A549 (cell line): ENCODE measurements around the gene KDM5C. TPM values are rescaled to one million over a fixed set of nuclear protein-coding genes. Genes with fewer than 3 reads are reported as not detected.

ENCODE experiments used
- ATAC-seq, 2 experiments: fragments of 200-7000 bp in 1 of 2; fragments of >200 bp in 1 of 2; cut with Nextera tagmentation in 1 of 2; cut with Tn5 transposase in 1 of 2; 3 replicates each; pipeline versions ENCODE4 v1.8.0 to v1.9.1; 2018 to 2020; ENCODE audit warnings: mild to moderate bottlenecking in 1 of 2, moderate library complexity in 1 of 2
- CTCF ChIA-PET: fragments of 300-600 bp; sonication (Branson Sonifier 250); formaldehyde crosslinking; extraction: SDS; loops from one replicate; lab custom pipeline; 2021; ENCODE audit warnings: antibody characterized with exemption, inconsistent platforms; lab: Yijun Ruan, JAX
- POLR2A ChIA-PET: fragments of 350-600 bp; formaldehyde crosslinking; extraction: SDS; loops from one replicate; lab custom pipeline; 2021; ENCODE audit warnings: antibody characterized with exemption, inconsistent platforms; lab: Yijun Ruan, JAX
- DNase-seq, 2 experiments: peaks; one replicate each; pipeline versions ENCODE4 v3.0.0 to v3.0.0-alpha.2; 2011 to 2016; ENCODE audit warnings: low read depth in 1 of 2, low spot score in 1 of 2
- FAIRE-seq: peaks from 2 replicates; lab custom pipeline; 2011; peaks lifted over from hg19 to GRCh38; lab: Jason Lieb, UNC
- H3K27ac ChIP-seq, 2 experiments: fragments of >200 bp; sonication (Bioruptor Twin); formaldehyde crosslinking; 3 replicates each; pipeline ENCODE4 v1.5.1; 2016 to 2017
- H3K4me1 ChIP-seq: fragments of >200 bp; sonication (Bioruptor Twin); formaldehyde crosslinking; 3 replicates; pipeline ENCODE4 v1.6.1; 2016
- H3K4me2 ChIP-seq: fragments of >200 bp; sonication (Bioruptor Twin); formaldehyde crosslinking; 3 replicates; pipeline ENCODE4 v1.6.1; 2016
- H3K4me3 ChIP-seq: fragments of >200 bp; sonication (Bioruptor Twin); formaldehyde crosslinking; 3 replicates; pipeline ENCODE4 v1.5.1; 2016
- H3K9me3 ChIP-seq: fragments of >200 bp; sonication (Bioruptor Twin); formaldehyde crosslinking; 3 replicates; pipeline ENCODE4 v1.6.1; 2016
- BHLHE40 ChIP-seq: IDR thresholded peaks from 2 replicates; pipeline ENCODE4 v1.6.1; 2012; ENCODE audit warnings: low read depth, low read length, inconsistent platforms
- EHMT2 ChIP-seq: fragments of 200-600 bp; sonication (generic); IDR thresholded peaks from 2 replicates; pipeline ENCODE4 v1.6.1; 2016; ENCODE audit warnings: antibody characterized with exemption, low read depth, mild to moderate bottlenecking, moderate library complexity
- EP300 ChIP-seq, 2 experiments: fragments of >200 bp; sonication (Bioruptor Twin); formaldehyde crosslinking; IDR thresholded peaks; 2 replicates in 1 of 2; 3 replicates in 1 of 2; pipeline ENCODE4 v1.6.1; 2016 to 2017
- FOSL2 ChIP-seq, 2 experiments: fragments of 450-650 bp in 1 of 2; fragments of >200 bp in 1 of 2; sonication (Bioruptor Twin) in 1 of 2; formaldehyde crosslinking; IDR thresholded peaks; 2 replicates each; pipeline versions ENCODE4 v1.5.0 to v1.6.1; 2016 to 2020; ENCODE audit warnings: mild to moderate bottlenecking in 1 of 2, moderate library complexity in 1 of 2
- HEYL ChIP-seq: fragments of 250-450 bp; sonication (Bioruptor Pico); IDR thresholded peaks from 2 replicates; pipeline ENCODE4 v1.8.0; 2021; ENCODE audit warnings: mild to moderate bottlenecking, moderate library complexity
- HOXA7 ChIP-seq: fragments of 250-450 bp; sonication (Bioruptor Pico); IDR thresholded peaks from 2 replicates; pipeline ENCODE4 v1.5.0; 2020; ENCODE audit warnings: mild to moderate bottlenecking, moderate library complexity
- HOXB13 ChIP-seq: fragments of 250-450 bp; sonication (Bioruptor Pico); IDR thresholded peaks from 2 replicates; pipeline ENCODE4 v1.5.0; 2020; ENCODE audit warnings: low read depth, mild to moderate bottlenecking, moderate library complexity
- JUN ChIP-seq, 2 experiments: fragments of >200 bp; sonication (Bioruptor Twin); formaldehyde crosslinking; IDR thresholded peaks; 2 replicates in 1 of 2; 3 replicates in 1 of 2; pipeline ENCODE4 v1.6.1; 2016 to 2017
- KDM1A ChIP-seq: fragments of 200-600 bp; sonication (generic); IDR thresholded peaks from 2 replicates; pipeline ENCODE4 v1.6.1; 2016; ENCODE audit warnings: low read depth, mild to moderate bottlenecking
- MAFK ChIP-seq: fragments of 450-650 bp; IDR thresholded peaks from 2 replicates; pipeline ENCODE4 v1.6.1; 2014; ENCODE audit not compliant: partially characterized antibody
- MAX ChIP-seq: IDR thresholded peaks from 2 replicates; pipeline ENCODE4 v1.6.1; 2012
- MYC ChIP-seq: IDR thresholded peaks from 2 replicates; pipeline ENCODE4 v1.6.1; 2012; ENCODE audit warnings: mild to moderate bottlenecking, inconsistent platforms, low read length, improper control_type of control experiment, borderline replicate concordance
- NPAS2 ChIP-seq: fragments of 250-450 bp; sonication (Bioruptor Pico); IDR thresholded peaks from 2 replicates; pipeline ENCODE4 v1.8.0; 2022; ENCODE audit warnings: mild to moderate bottlenecking, moderate library complexity, borderline replicate concordance
- PBX3 ChIP-seq: IDR thresholded peaks from 2 replicates; pipeline ENCODE4 v1.6.1; 2012
- PHF8 ChIP-seq: fragments of 200-600 bp; sonication (generic); IDR thresholded peaks from 2 replicates; pipeline ENCODE4 v1.6.1; 2016; ENCODE audit warnings: low read depth, mild to moderate bottlenecking, antibody characterized with exemption, moderate library complexity, borderline replicate concordance
- RARB ChIP-seq: fragments of 250-450 bp; sonication (Bioruptor Pico); IDR thresholded peaks from 2 replicates; pipeline ENCODE4 v1.8.0; 2021; ENCODE audit warnings: mild to moderate bottlenecking, moderate library complexity
- TP53 ChIP-seq: fragments of 250-450 bp; sonication (Bioruptor Pico); IDR thresholded peaks from 2 replicates; pipeline ENCODE4 v1.5.0; 2021; ENCODE audit warnings: mild to moderate bottlenecking, moderate library complexity
- ZFP36 ChIP-seq: fragments of 450-650 bp; IDR thresholded peaks from 2 replicates; pipeline ENCODE4 v1.6.1; 2014; ENCODE audit warnings: borderline replicate concordance; ENCODE audit not compliant: partially characterized antibody
- WGBS: methylation state at CpG from one replicate; pipeline ENCODE4 v1.1.6; 2017; ENCODE audit errors: missing lambda C conversion rate; 5-methylcytosine and 5-hydroxymethylcytosine counted together
- polyA plus RNA-seq, 4 experiments: library from polyadenylated mRNA; depleted of rRNA in 3 of 4; stranded (reverse); fragments of >200 nt; fragmentation: RNase III in 1 of 4; extraction: RNeasy Plus Mini Kit Qiagen cat#74134 plus additional on column Dnase treatment in 1 of 4; gene quantifications; 2 replicates in 3 of 4; 3 replicates in 1 of 4; pipeline ENCODE4 v1.2.3, GENCODE V29; 2011 to 2017
- TF ChIP-seq, protein P1 (sequence below): fragments of >200 bp; sonication (Bioruptor Twin); formaldehyde crosslinking; IDR thresholded peaks from 3 replicates; pipeline ENCODE4 v1.6.1; 2016

The KDM5C gene
- polyA plus RNA-seq, 2 of the 4 experiments (the other 2 are of a cell fraction): 46.5 to 66.8 TPM

DNA sequence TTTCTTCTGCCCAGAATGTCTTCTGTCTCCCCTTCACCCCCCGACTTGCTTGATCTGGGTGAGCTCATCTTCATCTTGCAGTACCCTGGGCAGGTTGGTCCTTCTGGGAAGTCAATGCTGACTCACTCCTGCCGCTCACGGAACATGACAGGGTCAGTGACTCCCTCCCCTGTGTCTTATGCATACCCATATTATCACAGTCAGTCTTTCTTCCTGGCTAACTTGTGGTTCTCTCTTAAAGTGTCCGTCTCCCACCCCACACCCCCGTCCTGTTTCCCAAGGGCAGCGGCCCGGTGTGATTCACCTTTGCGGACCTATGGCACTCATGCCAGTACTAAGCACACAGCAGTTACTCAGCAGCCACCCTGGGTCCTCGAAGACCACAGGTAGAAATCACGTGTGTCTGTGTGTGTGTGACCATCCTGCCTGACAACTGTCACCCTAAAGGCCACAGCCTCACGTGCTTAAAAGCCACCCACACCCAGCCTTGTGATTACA lies 38.6 kb upstream of the KDM5C start (continued):
- TF ChIP-seq MAFK: peak; percentile 70

DNA sequence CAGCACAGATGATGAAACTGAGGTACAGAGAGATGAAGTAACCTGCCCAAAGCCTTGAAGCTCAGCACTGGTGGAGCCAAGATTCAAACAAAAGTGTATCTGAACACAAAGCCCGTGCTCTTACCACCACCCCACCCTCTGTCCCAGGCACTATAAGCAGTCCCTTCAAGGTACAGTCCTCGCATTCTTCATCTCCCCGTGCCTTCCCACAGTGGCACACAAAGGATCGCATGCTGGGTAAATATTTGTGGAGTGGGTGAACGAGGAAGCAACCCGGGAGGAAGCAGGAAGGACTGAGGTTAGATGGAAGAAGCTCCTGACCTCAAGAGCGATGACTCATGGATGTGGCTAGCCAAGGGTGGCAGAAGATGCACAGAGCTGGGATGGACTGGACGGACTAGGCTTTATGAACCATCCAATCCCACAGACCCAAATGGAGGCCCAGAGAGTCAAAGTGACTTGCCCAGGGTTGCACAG lies 37.9 kb upstream of the KDM5C start:
- WGBS: under 1% methylated on average over 8 of the region's 8 CpGs
- CTCF ChIA-PET: interaction anchor here (0.6 to 2.7 kb wide), 10 partner anchors 10 to 1884 kb away, joined by 3 to 13 read pairs (median 4); no protein-coding TSS in a partner anchor

DNA sequence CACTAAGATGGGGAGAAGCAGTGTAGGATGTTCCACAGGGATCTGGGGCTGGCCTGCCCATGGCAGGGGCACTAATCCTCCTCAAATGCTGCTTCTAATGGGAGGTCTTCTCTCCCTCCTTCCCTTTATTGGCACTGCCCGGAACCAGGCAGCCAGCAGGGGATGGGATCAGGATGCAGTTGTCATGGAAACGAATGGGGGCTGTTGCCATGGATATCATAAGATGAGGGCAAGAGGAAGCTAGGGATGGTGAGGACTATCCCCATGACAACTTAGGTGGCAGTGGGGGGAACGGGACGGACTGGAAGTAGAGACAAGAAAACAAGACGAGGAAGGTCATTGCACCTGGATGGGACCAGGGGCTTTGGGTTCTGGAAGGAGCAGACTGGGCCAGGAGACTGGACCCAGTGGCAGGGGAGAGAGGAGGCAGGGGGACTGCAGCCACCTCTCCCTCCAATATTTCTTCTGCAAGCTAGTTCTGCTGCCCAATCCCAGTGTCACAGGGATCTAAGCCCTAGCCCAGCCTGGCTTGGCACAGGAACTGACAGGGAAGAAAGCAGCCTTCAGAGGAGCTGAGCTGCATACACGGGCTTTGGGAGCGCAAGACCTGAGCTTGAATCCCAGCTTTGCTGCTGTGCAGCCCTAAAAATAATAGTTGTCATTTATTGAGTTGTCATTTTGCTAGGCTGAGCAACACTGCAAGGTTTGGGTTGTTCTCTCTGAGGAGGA lies 37.3 kb upstream of the KDM5C start:
- TF ChIP-seq MYC (no peak), BHLHE40 (no peak), HOXA7 (CRISPR knock-in tag) (no peak)
- ChIA-PET CTCF (interaction anchor here (0.6 to 2.7 kb wide), 10 partner anchors 11 to 1885 kb away, joined by 3 to 13 read pairs (median 4); no protein-coding TSS in a partner anchor), POLR2A (interaction anchor here (0.7 to 1.3 kb wide), 2 partner anchors 13 to 37 kb away, joined by 3 to 8 read pairs; partner anchors contain the start of gene KDM5C)
- FAIRE-seq (peak; percentile 93), ATAC-seq (peak in 1 of 2 experiments; percentile 7; a peak in 3 of 6 replicates), DNase-seq (no peak)
- WGBS: 81% methylated on average over 6 of the region's 7 CpGs
- peaks cover 65% of the 10 kb centered on the region for H3K4me1 ChIP-seq
- H3K9me3 ChIP-seq: no peaks in the 10 kb centered on the region
- peak overlapping the region; percentile 98 for H3K4me2 ChIP-seq
- H3K4me3 ChIP-seq: no peak overlapping the region
- H3K27ac ChIP-seq: peak overlapping the region; percentile 92 to 99

More for the DNA sequence above, 37.9 kb upstream of the KDM5C start:
- H3K4me1 ChIP-seq: peaks cover 71% of the 10 kb centered on the region
- TF ChIP-seq PHF8 (no peak), PBX3 (no peak), EP300 (IDR thresholded peaks at IDR 0.05) (peak in 1 of 2 experiments; percentile 16; a peak in 1 of 5 replicates), EHMT2 (no peak), NPAS2 (CRISPR knock-in tag) (no peak), TP53 (CRISPR knock-in tag) (no peak), JUN (IDR thresholded peaks at IDR 0.05) (no peak), RARB (CRISPR knock-in tag) (no peak), HEYL (no peak), HOXB13 (CRISPR knock-in tag) (no peak), FOSL2 (IDR thresholded peaks at IDR 0.05) (peak; percentile 56; the same call in 1 of the 2 replicates), FOSL2 (CRISPR knock-in tag; IDR thresholded peaks at IDR 0.05) (peak; percentile 88), MAX (peak; percentile 71), ZFP36 (no peak), KDM1A (no peak)
- TF ChIP-seq, protein P1, sequence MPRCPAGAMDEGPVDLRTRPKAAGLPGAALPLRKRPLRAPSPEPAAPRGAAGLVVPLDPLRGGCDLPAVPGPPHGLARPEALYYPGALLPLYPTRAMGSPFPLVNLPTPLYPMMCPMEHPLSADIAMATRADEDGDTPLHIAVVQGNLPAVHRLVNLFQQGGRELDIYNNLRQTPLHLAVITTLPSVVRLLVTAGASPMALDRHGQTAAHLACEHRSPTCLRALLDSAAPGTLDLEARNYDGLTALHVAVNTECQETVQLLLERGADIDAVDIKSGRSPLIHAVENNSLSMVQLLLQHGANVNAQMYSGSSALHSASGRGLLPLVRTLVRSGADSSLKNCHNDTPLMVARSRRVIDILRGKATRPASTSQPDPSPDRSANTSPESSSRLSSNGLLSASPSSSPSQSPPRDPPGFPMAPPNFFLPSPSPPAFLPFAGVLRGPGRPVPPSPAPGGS: peak; percentile 15; the same call in 1 of the 3 replicates
- TF ChIP-seq, all 56 proteins: peak for 4
- Histone ChIP-seq H3K4me3 (peak overlapping the region; percentile 32; the same call in 1 of the 3 replicates), H3K27ac (peak overlapping the region; percentile 92 to 99), H3K4me2 (peak overlapping the region; percentile 98), H3K9me3 (no peaks in the 10 kb centered on the region)
- ATAC-seq (peak; percentile 72 to 82), FAIRE-seq (peak; percentile 100), DNase-seq (peak; percentile 61 to 78)
- POLR2A ChIA-PET: interaction anchor here (0.7 to 1.3 kb wide), 4 partner anchors 11 to 38 kb away, joined by 3 to 8 read pairs (median 3); partner anchors contain the start of gene KDM5C
